A549 (cell line): ENCODE results near the gene ARFRP1. TPM values are rescaled to one million over a fixed set of nuclear protein-coding genes. Genes with fewer than 3 reads are reported as not detected.

Experiments used
- CBX8 ChIP-seq: fragments of 200-600 bp; sonication (generic); IDR thresholded peaks from 2 replicates; pipeline ENCODE4 v1.6.1; 2016
- CHD2 ChIP-seq: fragments of 150-350 bp; IDR thresholded peaks from 2 replicates; pipeline ENCODE4 v1.6.1; 2014; ENCODE audit warnings: low read length; ENCODE audit not compliant: partially characterized antibody
- E2F6 ChIP-seq: IDR thresholded peaks from 2 replicates; pipeline ENCODE4 v1.6.1; 2012; ENCODE audit warnings: low read depth, borderline replicate concordance
- EHF ChIP-seq: fragments of 250-450 bp; sonication (Bioruptor Pico); IDR thresholded peaks from 2 replicates; pipeline ENCODE4 v1.5.0; 2020; ENCODE audit warnings: mild to moderate bottlenecking
- FOSL2 ChIP-seq, 2 experiments: fragments of 450-650 bp in 1 of 2; fragments of >200 bp in 1 of 2; sonication (Bioruptor Twin) in 1 of 2; formaldehyde crosslinking; IDR thresholded peaks; 2 replicates each; pipeline versions ENCODE4 v1.5.0 to v1.6.1; 2016 to 2020; ENCODE audit warnings: mild to moderate bottlenecking in 1 of 2, moderate library complexity in 1 of 2
- FOXS1 ChIP-seq: fragments of 250-450 bp; sonication (Bioruptor Pico); IDR thresholded peaks from 2 replicates; pipeline ENCODE4 v1.5.0; 2020; ENCODE audit warnings: mild to moderate bottlenecking, moderate library complexity
- GATA3 ChIP-seq: IDR thresholded peaks from 2 replicates; pipeline ENCODE4 v1.6.1; 2012; ENCODE audit warnings: borderline replicate concordance
- HDAC2 ChIP-seq: fragments of 200-600 bp; sonication (generic); IDR thresholded peaks from 2 replicates; pipeline ENCODE4 v1.6.1; 2016
- HES2 ChIP-seq: fragments of >200 bp; sonication (Bioruptor Twin); formaldehyde crosslinking; IDR thresholded peaks from 2 replicates; pipeline ENCODE4 v1.6.1; 2016
- HEYL ChIP-seq: fragments of 250-450 bp; sonication (Bioruptor Pico); IDR thresholded peaks from 2 replicates; pipeline ENCODE4 v1.8.0; 2021; ENCODE audit warnings: mild to moderate bottlenecking, moderate library complexity
- HMGXB4 ChIP-seq: fragments of 250-450 bp; sonication (Bioruptor Pico); IDR thresholded peaks from 2 replicates; pipeline ENCODE4 v1.5.0; 2021; ENCODE audit warnings: mild to moderate bottlenecking, moderate library complexity, borderline replicate concordance
- HOXB13 ChIP-seq: fragments of 250-450 bp; sonication (Bioruptor Pico); IDR thresholded peaks from 2 replicates; pipeline ENCODE4 v1.5.0; 2020; ENCODE audit warnings: low read depth, mild to moderate bottlenecking, moderate library complexity
- HOXB5 ChIP-seq: fragments of 250-450 bp; sonication (Bioruptor Pico); IDR thresholded peaks from 2 replicates; pipeline ENCODE4 v1.5.0; 2020; ENCODE audit warnings: mild to moderate bottlenecking, moderate library complexity
- JUN ChIP-seq, 2 experiments: fragments of >200 bp; sonication (Bioruptor Twin); formaldehyde crosslinking; IDR thresholded peaks; 2 replicates in 1 of 2; 3 replicates in 1 of 2; pipeline ENCODE4 v1.6.1; 2016 to 2017
- JUNB ChIP-seq: fragments of >200 bp; sonication (Bioruptor Twin); formaldehyde crosslinking; IDR thresholded peaks from 2 replicates; pipeline ENCODE4 v1.6.1; 2016
- KDM5A ChIP-seq: fragments of 200-600 bp; sonication (generic); IDR thresholded peaks from 2 replicates; pipeline ENCODE4 v1.6.1; 2016; ENCODE audit warnings: antibody characterized with exemption, mild to moderate bottlenecking
- MAFK ChIP-seq: fragments of 450-650 bp; IDR thresholded peaks from 2 replicates; pipeline ENCODE4 v1.6.1; 2014; ENCODE audit not compliant: partially characterized antibody
- MYC ChIP-seq: IDR thresholded peaks from 2 replicates; pipeline ENCODE4 v1.6.1; 2012; ENCODE audit warnings: mild to moderate bottlenecking, inconsistent platforms, low read length, improper control_type of control experiment, borderline replicate concordance
- NR3C1 ChIP-seq: fragments of >200 bp; sonication (Bioruptor Twin); formaldehyde crosslinking; IDR thresholded peaks from 3 replicates; pipeline ENCODE4 v1.6.1; 2017
- PHF8 ChIP-seq: fragments of 200-600 bp; sonication (generic); IDR thresholded peaks from 2 replicates; pipeline ENCODE4 v1.6.1; 2016; ENCODE audit warnings: low read depth, mild to moderate bottlenecking, antibody characterized with exemption, moderate library complexity, borderline replicate concordance
- POLR2A ChIP-seq: IDR thresholded peaks from 2 replicates; pipeline ENCODE4 v1.6.1; 2012; ENCODE audit warnings: mild to moderate bottlenecking, low read length
- RAD21 ChIP-seq, 2 experiments: fragments of >200 bp in 1 of 2; sonication (Bioruptor Twin) in 1 of 2; formaldehyde crosslinking in 1 of 2; IDR thresholded peaks in 1 of 2; conservative IDR thresholded peaks in 1 of 2; 2 replicates in 1 of 2; 3 replicates in 1 of 2; pipeline ENCODE4 v1.6.1; 2012 to 2018; ENCODE audit warnings: inconsistent platforms in 1 of 2
- RARB ChIP-seq: fragments of 250-450 bp; sonication (Bioruptor Pico); IDR thresholded peaks from 2 replicates; pipeline ENCODE4 v1.8.0; 2021; ENCODE audit warnings: mild to moderate bottlenecking, moderate library complexity
- RFX5 ChIP-seq: fragments of 450-650 bp; IDR thresholded peaks from 2 replicates; pipeline ENCODE4 v1.7.1; 2014; ENCODE audit warnings: antibody characterized with exemption, mild to moderate bottlenecking, moderate library complexity
- ZC3H11A ChIP-seq: fragments of 450-650 bp; IDR thresholded peaks from 2 replicates; pipeline ENCODE4 v1.6.1; 2014; ENCODE audit warnings: antibody characterized with exemption, mild to moderate bottlenecking
- ZFP36 ChIP-seq: fragments of 450-650 bp; IDR thresholded peaks from 2 replicates; pipeline ENCODE4 v1.6.1; 2014; ENCODE audit warnings: borderline replicate concordance; ENCODE audit not compliant: partially characterized antibody
- ZSCAN20 ChIP-seq: fragments of 250-450 bp; sonication (Bioruptor Pico); IDR thresholded peaks from 2 replicates; pipeline ENCODE4 v1.8.0; 2022; ENCODE audit warnings: mild to moderate bottlenecking, moderate library complexity
- polyA plus RNA-seq, 4 experiments: library from polyadenylated mRNA; depleted of rRNA in 3 of 4; stranded (reverse); fragments of >200 nt; fragmentation: RNase III in 1 of 4; extraction: RNeasy Plus Mini Kit Qiagen cat#74134 plus additional on column Dnase treatment in 1 of 4; gene quantifications; 2 replicates in 3 of 4; 3 replicates in 1 of 4; pipeline ENCODE4 v1.2.3, GENCODE V29; 2011 to 2017
- TF ChIP-seq, protein P1 (sequence below): fragments of 450-650 bp; IDR thresholded peaks from 2 replicates; pipeline ENCODE4 v1.6.1; 2014; ENCODE audit warnings: antibody characterized with exemption

Gene ARFRP1
- polyA plus RNA-seq, 2 of the 4 experiments (the other 2 are of a cell fraction) = 25.1 to 29.7 TPM

GRCh38 chr20:63698739-63699465 is 8.9 kb downstream of the ARFRP1 start (continued):
- TF ChIP-seq GATA3 (peak; percentile 36; the same call in 1 of the 2 replicates), RARB (CRISPR knock-in tag) (no peak), CHD2 (peak; percentile 38), FOSL2 (IDR thresholded peaks at IDR 0.05) (peak; percentile 70), FOSL2 (CRISPR knock-in tag; IDR thresholded peaks at IDR 0.05) (peak; percentile 97), HES2 (no peak), MYC (peak; percentile 46; the same call in 1 of the 2 replicates), EHF (CRISPR knock-in tag) (no peak), HOXB5 (CRISPR knock-in tag) (no peak), ZFP36 (no peak), ZC3H11A (no peak), HDAC2 (no peak), POLR2A (no peak), KDM5A (no peak), JUN (IDR thresholded peaks at IDR 0.05) (peak in 1 of 2 experiments; percentile 70; a peak in 2 of 5 replicates), PHF8 (no peak), HMGXB4 (CRISPR knock-in tag) (no peak), FOXS1 (CRISPR knock-in tag) (no peak), HOXB13 (CRISPR knock-in tag) (no peak), CBX8 (no peak), MAFK (no peak), HEYL (CRISPR knock-in tag) (no peak), RFX5 (no peak), RAD21 (conservative IDR thresholded peaks at IDR 0.05 in 1 of 2, IDR thresholded peaks at IDR 0.05 in 1 of 2) (no peak), E2F6 (peak; percentile 31; the same call in 1 of the 2 replicates), JUNB (peak; percentile 49; the same call in 1 of the 2 replicates), NR3C1 (no peak), ZSCAN20 (no peak)
- TF ChIP-seq, protein P1, sequence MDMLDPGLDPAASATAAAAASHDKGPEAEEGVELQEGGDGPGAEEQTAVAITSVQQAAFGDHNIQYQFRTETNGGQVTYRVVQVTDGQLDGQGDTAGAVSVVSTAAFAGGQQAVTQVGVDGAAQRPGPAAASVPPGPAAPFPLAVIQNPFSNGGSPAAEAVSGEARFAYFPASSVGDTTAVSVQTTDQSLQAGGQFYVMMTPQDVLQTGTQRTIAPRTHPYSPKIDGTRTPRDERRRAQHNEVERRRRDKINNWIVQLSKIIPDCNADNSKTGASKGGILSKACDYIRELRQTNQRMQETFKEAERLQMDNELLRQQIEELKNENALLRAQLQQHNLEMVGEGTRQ = no peak
